HG02870 (cell line): ENCODE data around the gene AK3.

Experiments used
- ATAC-seq: cut with Tn5 transposase; IDR thresholded peaks from one replicate; pipeline ENCODE4 v1.9.1; 2021; ENCODE audit warnings: mild to moderate bottlenecking, moderate library complexity; ENCODE audit not compliant: unreplicated experiment

The AK3 gene

DNA sequence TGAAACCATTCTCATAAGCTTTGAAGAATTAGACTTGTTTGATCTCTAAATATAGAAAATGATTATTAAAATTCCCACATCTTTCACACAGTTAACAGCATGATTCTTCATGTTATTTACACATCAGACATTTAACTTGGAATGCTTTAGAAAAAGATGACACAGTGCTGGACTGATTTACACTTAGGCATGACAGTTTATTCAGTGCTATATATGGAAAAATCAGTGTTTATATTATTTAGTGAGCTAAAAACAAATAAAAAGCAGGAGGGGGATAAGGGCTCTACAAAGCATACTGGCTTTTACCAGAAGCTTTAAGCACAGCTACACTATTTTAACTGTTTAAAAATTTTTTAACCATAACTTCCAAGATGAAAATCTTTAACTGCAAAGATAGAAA is 31.6 kb downstream of the AK3 start:
- no peak for ATAC-seq

GRCh38 chr9:4706971-4707622 is 33.9 kb downstream of the AK3 start:
- no peak for ATAC-seq

DNA sequence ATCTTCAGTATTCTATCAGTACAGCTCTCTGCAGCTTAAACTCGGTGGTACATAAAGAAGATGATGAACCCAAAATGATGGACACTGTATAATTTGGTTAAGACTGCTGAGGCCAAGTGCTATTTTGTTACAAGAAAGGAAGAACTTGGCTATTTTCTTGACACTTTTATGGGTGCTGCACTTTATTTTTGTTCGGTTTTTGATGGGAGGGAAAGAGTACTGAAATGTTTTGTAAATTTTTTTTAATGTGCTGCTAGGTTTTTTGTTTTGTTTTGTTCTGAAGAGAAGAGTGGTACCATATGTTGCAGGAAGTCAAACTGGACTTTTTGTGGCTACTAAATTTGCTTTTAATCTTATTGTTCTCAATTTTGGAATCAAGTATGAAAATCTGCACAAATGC is 35.0 kb downstream of the AK3 start:
- ATAC-seq, result no peak

DNA sequence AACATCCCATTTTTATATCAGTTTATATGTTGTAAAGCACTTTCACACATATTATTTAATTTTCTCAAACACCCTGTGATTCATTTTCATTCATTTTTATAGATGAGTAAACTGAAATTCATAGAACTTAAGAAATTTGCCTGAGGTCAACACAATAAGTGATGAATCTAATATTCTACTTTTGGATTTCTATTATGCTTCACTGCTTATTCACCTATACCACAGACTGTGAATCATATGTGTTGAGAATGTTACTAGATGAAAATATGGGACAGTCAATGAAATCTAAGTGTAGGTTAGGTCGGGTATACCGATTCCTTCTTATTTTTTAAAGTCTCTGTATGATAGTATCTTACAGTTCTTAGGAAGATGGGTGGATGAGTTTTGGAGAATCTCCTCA is 36.9 kb downstream of the AK3 start:
- ATAC-seq, result no peak

- no peak for ATAC-seq
These were observed 39.5 kb downstream of the AK3 start for GRCh38 chr9:4701526-4701925.

- ATAC-seq, result no peak
These were observed 40.1 kb downstream of the AK3 start for GRCh38 chr9:4700932-4701331.

DNA sequence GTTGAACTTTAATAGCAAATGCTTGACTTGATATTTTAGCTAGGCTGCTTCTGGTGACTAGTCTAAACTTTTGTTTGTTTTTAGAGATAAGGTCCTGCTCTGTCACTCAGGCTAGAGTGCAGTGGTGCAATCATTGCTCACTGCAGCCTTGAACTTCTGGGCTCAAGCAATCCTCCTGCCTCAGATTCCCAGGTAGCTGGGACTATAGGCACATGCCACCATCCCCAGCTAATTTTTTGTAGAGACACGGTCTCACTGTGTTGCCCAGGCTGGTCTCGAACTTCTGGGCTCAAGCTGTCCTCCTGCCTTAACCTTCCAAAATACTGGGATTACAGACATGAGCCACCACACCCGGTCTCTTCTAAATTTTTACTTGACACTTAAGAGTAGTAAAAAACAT is 40.9 kb downstream of the AK3 start:
- ATAC-seq, result no peak

GRCh38 chr9:4691795-4692194 is 49.2 kb downstream of the AK3 start:
- ATAC-seq, result no peak

GRCh38 chr9:4690144-4690543 is 50.9 kb downstream of the AK3 start:
- ATAC-seq, result peak; percentile 55

GRCh38 chr9:4689687-4690104 is 51.3 kb downstream of the AK3 start:
- peak; percentile 65 for ATAC-seq

DNA sequence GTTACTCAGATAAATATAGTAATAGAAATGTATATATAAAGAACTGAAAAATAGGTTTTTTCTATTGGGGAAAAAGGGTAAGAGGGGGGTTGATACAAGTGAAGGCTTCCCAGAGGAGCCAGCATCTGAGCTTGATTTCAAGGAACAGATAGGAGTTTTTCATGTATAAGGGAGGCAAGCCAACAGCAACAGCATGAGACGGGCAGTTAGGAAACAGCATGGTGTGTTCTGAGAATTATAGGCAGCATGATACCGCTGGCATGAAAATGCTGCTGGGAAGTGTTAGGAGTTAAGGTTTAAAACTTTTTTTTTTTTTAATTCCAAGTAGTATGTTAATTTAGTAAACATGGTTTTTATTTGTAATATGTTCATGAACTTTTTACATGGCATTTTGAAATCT is 52.0 kb downstream of the AK3 start:
- no peak for ATAC-seq

DNA sequence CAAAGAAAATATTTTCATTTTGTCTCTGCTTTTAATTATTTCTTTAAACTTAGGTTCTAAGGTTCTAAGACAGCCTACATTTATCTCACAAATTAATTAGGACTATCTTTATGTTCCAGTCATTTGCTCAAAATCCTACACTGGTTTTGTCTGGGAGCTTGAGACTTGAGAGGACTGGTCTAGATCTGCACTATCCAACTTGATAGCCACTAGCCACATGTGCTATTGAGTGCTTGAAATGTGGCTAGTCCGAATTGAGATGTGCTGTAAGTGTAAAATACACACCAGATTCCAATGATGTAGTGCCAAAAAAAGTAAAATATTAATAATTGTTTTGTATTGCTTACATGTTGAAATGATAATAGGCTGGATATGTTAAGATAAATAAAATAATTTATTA is 54.4 kb downstream of the AK3 start:
- ATAC-seq, result no peak

GRCh38 chr9:4686112-4686511 is 54.9 kb downstream of the AK3 start:
- ATAC-seq, result peak; percentile 50

DNA sequence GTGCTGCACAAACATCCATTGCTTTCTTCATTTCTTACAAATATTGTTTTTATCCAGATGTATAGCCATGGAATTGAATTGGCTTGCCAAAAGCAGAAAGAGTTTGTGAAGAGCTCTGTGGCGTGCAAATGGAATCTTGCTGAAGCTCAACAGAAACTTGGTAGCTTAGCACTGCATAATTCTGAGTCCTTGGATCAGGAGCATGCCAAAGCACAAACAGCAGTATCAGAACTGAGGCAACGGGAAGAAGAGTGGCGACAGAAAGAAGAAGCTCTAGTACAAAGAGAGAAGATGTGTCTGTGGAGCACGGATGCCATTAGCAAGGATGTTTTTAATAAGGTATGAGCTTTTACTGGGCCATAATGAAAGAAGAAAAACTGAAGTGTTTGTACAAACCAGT is 56.2 kb downstream of the AK3 start:
- no peak for ATAC-seq

GRCh38 chr9:4680750-4681149 is 60.3 kb downstream of the AK3 start:
- no peak for ATAC-seq

DNA sequence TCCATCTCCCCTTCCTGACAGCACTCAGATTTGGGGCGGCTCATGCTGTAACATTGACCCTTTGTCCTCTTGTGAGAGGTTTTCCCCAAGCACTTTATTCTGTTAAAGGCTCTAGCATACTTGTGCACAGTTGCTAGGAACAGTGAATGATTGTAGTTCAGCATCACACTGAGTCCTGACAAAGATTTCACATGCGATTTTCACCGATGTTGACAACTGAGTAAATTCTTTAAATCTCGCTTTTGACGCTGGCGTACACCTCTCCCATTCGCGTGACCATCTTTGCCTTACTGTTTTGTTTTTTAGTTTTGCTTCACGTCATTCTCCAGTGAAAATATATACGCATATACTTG is 60.9 kb downstream of the AK3 start:
- ATAC-seq, result no peak

DNA sequence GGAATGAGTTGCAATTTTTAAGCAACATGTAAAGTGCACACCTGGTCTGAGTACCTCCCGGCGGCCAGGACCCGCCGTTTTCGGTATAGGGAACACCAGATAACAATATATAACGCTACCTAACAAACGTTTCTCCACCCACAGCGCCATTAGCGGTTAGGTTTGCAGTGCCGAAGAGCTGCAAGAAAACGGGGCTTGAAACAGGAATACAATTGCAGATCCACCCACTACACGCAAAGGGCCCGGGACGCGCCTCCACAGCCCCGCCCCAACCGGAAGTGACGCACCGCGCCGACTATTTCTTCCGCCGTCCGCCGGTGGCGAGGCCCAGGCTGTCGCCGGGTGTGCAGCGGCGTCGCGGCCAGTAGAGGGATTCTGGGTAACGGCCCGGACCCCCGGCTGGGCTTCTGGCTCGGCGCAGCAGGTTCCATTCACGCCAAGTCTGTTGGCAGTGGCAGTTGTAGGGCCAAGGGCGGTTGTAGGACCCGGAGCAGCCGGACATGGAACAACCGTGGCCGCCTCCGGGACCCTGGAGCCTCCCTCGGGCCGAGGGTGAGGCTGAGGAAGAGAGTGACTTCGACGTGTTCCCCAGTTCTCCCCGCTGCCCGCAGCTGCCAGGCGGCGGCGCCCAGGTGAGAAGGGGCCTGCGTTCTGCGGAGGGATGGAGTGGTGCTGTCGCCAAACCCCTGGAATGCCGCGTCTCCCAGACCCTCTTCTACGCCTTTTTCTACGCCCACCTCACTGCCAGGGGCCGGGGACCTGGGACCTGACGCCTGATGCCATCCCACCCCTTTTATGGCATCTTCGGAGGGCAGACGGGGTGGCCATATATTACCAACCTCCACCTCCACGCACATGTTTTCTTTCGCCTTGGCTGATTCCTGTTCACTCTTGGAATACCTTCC is 61.5 kb downstream of the AK3 start, which contains the start of gene CDC37L1:
TSS of gene CDC37L1 (plus strand) at position 302 of the 905 bp plus-strand sequence. CDS start at position 501, 199 bp downstream.
- ATAC-seq, result peak; percentile 97

GRCh38 chr9:4678679-4679267 is 62.2 kb downstream of the AK3 start:
- ATAC-seq, result peak; percentile 13

- no peak for ATAC-seq
These were observed 63.6 kb downstream of the AK3 start for GRCh38 chr9:4677392-4677791.

DNA sequence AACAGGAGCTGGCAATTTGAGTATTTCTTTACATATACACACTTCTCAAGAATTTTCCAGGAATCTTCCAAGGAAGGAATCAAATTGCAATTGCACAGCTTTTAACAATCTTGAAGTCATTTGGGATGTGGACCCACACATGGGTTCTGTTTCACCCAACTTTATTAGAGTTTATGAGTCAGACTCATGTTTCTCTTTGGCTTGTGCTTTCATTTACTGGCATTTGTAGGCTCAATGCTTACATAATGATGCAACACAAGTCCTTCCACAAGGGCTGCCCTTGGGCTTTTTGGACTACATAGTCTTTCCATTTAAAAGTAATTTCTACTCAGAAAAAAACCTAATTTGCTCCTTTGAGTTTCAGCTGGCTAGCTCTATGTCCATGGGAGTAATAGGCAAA is 66.2 kb downstream of the AK3 start:
- no peak for ATAC-seq

DNA sequence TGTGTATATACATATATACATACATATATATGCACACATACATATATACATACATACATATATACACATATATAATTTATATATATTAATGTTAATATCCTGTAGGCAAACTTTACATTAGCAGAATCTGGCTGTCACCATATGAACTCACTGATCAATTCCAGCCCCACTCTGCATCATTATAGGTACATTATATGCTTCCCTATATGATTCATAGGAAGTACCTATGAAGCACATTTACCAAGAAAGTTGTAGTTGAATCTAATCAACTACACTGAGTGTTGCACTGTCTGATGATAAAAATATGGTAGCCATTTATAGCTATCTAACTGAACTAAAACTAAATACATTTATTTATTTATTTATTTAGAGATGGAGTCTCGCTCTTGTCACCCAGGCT is 69.3 kb downstream of the AK3 start:
- ATAC-seq, result no peak

DNA sequence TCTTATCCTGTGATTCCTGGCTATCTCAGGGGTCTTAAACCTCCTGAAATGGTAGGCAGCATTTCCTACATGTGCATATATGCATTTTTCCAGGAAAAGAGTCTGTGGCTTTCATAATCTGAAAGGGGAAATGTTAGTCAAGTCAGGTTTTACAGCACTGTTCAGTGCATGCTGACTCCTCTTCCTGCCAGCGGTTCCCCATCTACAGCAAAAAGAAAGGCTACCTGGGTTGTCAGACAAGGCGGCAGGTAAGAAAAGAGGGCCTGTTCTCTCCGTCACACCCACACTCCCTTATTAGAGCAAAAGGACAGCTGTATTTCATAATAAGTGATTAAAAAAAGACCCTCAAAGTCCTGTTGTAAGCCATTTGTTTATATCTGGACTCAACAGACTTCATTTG is 70.4 kb downstream of the AK3 start:
- no peak for ATAC-seq
